Measurements from ENCODE around the gene SPDEF.

GRCh38 chr6:34562861-34563512 lies 6.9 kb upstream of the SPDEF start:
- TF ChIP-seq CTCF (IDR thresholded peaks at IDR 0.05), result no peak
- no peak for TF ChIP-seq EP300 (IDR thresholded peaks at IDR 0.05)
- no peak for TF ChIP-seq POLR2A (IDR thresholded peaks at IDR 0.05)
